ENCODE results near the gene STYXL2. TPM values are rescaled to one million over a fixed set of nuclear protein-coding genes. Genes with fewer than 3 reads are reported as not detected.
A peak's percentile ranks its signal among the peaks of the same experiment; 100 is the strongest.

STYXL2 gene
- total and polyA plus RNA-seq, 9 of the 15 experiments (the other 6 are each of a cell fraction or from before 2014, with no cell fraction given): not detected

DNA sequence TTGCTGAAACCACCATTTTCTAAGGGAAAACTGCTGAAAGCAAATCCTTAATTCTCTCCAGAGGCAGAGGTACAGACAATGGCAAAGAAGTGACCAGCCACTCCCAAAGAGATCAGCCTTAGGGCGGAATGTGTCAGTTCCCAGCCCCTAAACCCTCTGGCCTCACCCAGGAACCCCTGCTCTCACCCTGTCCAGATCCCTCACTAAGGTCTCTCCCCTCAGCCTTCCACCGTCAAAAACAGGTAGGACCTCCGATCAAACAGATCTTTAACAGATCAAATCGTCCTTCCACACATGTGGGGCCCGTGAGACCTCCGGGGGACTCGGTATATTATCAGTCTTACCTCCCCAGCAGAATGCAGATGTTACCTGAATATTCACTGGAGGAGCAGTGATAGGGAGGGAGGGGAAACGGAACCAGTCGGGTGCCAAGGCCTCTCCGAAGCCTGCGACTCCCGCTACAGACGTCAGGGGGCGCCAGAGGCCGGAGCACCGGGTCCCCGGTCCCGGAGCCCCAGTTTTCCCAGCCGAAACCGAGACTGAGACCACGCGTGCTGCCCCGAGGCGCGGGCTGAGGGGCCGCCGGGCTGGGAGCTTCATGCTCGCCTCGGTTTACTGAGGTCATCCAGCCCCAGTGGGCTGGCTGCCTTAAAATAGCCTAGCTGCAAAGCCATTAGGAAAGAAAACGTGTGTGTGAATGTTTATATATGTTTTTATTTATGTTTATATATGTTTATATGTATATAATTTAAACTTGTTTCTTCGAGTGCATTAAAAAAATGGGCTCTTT is 27.3 kb upstream of the STYXL2 start (continued):
- TF ChIP-seq, protein P1, sequence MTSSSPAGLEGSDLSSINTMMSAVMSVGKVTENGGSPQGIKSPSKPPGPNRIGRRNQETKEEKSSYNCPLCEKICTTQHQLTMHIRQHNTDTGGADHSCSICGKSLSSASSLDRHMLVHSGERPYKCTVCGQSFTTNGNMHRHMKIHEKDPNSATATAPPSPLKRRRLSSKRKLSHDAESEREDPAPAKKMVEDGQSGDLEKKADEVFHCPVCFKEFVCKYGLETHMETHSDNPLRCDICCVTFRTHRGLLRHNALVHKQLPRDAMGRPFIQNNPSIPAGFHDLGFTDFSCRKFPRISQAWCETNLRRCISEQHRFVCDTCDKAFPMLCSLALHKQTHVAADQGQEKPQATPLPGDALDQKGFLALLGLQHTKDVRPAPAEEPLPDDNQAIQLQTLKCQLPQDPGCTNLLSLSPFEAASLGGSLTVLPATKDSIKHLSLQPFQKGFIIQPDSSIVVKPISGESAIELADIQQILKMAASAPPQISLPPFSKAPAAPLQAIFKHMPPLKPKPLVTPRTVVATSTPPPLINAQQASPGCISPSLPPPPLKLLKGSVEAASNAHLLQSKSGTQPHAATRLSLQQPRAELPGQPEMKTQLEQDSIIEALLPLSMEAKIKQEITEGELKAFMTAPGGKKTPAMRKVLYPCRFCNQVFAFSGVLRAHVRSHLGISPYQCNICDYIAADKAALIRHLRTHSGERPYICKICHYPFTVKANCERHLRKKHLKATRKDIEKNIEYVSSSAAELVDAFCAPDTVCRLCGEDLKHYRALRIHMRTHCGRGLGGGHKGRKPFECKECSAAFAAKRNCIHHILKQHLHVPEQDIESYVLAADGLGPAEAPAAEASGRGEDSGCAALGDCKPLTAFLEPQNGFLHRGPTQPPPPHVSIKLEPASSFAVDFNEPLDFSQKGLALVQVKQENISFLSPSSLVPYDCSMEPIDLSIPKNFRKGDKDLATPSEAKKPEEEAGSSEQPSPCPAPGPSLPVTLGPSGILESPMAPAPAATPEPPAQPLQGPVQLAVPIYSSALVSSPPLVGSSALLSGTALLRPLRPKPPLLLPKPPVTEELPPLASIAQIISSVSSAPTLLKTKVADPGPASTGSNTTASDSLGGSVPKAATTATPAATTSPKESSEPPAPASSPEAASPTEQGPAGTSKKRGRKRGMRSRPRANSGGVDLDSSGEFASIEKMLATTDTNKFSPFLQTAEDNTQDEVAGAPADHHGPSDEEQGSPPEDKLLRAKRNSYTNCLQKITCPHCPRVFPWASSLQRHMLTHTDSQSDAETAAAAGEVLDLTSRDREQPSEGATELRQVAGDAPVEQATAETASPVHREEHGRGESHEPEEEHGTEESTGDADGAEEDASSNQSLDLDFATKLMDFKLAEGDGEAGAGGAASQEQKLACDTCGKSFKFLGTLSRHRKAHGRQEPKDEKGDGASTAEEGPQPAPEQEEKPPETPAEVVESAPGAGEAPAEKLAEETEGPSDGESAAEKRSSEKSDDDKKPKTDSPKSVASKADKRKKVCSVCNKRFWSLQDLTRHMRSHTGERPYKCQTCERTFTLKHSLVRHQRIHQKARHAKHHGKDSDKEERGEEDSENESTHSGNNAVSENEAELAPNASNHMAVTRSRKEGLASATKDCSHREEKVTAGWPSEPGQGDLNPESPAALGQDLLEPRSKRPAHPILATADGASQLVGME (CRISPR knock-in tag; IDR thresholded peaks at IDR 0.05): no peak
- TF ChIP-seq HNRNPK (IDR thresholded peaks at IDR 0.05; ENCODE audit: low read depth, low read length, poor library complexity, severe bottlenecking) (no peak), MXI1 (IDR thresholded peaks at IDR 0.05; ENCODE audit: low read depth, low read length) (no peak)
- TF ChIP-seq, protein P2, sequence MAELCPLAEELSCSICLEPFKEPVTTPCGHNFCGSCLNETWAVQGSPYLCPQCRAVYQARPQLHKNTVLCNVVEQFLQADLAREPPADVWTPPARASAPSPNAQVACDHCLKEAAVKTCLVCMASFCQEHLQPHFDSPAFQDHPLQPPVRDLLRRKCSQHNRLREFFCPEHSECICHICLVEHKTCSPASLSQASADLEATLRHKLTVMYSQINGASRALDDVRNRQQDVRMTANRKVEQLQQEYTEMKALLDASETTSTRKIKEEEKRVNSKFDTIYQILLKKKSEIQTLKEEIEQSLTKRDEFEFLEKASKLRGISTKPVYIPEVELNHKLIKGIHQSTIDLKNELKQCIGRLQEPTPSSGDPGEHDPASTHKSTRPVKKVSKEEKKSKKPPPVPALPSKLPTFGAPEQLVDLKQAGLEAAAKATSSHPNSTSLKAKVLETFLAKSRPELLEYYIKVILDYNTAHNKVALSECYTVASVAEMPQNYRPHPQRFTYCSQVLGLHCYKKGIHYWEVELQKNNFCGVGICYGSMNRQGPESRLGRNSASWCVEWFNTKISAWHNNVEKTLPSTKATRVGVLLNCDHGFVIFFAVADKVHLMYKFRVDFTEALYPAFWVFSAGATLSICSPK (IDR thresholded peaks at IDR 0.05; ENCODE audit: borderline replicate concordance): no peak
- TF ChIP-seq, protein P3, sequence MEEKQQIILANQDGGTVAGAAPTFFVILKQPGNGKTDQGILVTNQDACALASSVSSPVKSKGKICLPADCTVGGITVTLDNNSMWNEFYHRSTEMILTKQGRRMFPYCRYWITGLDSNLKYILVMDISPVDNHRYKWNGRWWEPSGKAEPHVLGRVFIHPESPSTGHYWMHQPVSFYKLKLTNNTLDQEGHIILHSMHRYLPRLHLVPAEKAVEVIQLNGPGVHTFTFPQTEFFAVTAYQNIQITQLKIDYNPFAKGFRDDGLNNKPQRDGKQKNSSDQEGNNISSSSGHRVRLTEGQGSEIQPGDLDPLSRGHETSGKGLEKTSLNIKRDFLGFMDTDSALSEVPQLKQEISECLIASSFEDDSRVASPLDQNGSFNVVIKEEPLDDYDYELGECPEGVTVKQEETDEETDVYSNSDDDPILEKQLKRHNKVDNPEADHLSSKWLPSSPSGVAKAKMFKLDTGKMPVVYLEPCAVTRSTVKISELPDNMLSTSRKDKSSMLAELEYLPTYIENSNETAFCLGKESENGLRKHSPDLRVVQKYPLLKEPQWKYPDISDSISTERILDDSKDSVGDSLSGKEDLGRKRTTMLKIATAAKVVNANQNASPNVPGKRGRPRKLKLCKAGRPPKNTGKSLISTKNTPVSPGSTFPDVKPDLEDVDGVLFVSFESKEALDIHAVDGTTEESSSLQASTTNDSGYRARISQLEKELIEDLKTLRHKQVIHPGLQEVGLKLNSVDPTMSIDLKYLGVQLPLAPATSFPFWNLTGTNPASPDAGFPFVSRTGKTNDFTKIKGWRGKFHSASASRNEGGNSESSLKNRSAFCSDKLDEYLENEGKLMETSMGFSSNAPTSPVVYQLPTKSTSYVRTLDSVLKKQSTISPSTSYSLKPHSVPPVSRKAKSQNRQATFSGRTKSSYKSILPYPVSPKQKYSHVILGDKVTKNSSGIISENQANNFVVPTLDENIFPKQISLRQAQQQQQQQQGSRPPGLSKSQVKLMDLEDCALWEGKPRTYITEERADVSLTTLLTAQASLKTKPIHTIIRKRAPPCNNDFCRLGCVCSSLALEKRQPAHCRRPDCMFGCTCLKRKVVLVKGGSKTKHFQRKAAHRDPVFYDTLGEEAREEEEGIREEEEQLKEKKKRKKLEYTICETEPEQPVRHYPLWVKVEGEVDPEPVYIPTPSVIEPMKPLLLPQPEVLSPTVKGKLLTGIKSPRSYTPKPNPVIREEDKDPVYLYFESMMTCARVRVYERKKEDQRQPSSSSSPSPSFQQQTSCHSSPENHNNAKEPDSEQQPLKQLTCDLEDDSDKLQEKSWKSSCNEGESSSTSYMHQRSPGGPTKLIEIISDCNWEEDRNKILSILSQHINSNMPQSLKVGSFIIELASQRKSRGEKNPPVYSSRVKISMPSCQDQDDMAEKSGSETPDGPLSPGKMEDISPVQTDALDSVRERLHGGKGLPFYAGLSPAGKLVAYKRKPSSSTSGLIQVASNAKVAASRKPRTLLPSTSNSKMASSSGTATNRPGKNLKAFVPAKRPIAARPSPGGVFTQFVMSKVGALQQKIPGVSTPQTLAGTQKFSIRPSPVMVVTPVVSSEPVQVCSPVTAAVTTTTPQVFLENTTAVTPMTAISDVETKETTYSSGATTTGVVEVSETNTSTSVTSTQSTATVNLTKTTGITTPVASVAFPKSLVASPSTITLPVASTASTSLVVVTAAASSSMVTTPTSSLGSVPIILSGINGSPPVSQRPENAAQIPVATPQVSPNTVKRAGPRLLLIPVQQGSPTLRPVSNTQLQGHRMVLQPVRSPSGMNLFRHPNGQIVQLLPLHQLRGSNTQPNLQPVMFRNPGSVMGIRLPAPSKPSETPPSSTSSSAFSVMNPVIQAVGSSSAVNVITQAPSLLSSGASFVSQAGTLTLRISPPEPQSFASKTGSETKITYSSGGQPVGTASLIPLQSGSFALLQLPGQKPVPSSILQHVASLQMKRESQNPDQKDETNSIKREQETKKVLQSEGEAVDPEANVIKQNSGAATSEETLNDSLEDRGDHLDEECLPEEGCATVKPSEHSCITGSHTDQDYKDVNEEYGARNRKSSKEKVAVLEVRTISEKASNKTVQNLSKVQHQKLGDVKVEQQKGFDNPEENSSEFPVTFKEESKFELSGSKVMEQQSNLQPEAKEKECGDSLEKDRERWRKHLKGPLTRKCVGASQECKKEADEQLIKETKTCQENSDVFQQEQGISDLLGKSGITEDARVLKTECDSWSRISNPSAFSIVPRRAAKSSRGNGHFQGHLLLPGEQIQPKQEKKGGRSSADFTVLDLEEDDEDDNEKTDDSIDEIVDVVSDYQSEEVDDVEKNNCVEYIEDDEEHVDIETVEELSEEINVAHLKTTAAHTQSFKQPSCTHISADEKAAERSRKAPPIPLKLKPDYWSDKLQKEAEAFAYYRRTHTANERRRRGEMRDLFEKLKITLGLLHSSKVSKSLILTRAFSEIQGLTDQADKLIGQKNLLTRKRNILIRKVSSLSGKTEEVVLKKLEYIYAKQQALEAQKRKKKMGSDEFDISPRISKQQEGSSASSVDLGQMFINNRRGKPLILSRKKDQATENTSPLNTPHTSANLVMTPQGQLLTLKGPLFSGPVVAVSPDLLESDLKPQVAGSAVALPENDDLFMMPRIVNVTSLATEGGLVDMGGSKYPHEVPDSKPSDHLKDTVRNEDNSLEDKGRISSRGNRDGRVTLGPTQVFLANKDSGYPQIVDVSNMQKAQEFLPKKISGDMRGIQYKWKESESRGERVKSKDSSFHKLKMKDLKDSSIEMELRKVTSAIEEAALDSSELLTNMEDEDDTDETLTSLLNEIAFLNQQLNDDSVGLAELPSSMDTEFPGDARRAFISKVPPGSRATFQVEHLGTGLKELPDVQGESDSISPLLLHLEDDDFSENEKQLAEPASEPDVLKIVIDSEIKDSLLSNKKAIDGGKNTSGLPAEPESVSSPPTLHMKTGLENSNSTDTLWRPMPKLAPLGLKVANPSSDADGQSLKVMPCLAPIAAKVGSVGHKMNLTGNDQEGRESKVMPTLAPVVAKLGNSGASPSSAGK (IDR thresholded peaks at IDR 0.05): peak; percentile 44; the same call in 1 of the 2 replicates
- TF ChIP-seq, protein P4, sequence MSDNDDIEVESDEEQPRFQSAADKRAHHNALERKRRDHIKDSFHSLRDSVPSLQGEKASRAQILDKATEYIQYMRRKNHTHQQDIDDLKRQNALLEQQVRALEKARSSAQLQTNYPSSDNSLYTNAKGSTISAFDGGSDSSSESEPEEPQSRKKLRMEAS (CRISPR knock-in tag; IDR thresholded peaks at IDR 0.05): peak; percentile 28; the same call in 1 of the 2 replicates
